Left lung (tissue), 14 donors: ENCODE data around the gene IL5RA. TPM values are rescaled to one million over a fixed set of nuclear protein-coding genes. Genes with fewer than 3 reads are reported as not detected.
A peak's percentile ranks its signal among the peaks of the same experiment; 100 is the strongest.

ENCODE experiments used
- ATAC-seq: fragments of 200-7000 bp; cut with Tn5 transposase; one replicate; pipeline ENCODE4 v1.9.1; 2020; ENCODE audit warnings: moderate library complexity
- DNase-seq, 4 donors: peaks; one replicate each; pipeline ENCODE4 v3.0.0-alpha.2; 2013 to 2020
- H3K27ac ChIP-seq, 2 donors: fragments of 200-600 bp; sonication (generic) in 1 of 2; one replicate each; pipeline versions ENCODE4 v1.5.0 to v1.8.0; 2020 to 2021
- H3K27me3 ChIP-seq, 2 donors: fragments of 200-600 bp; sonication (generic) in 1 of 2; one replicate each; pipeline versions ENCODE4 v1.5.0 to v1.8.0; 2020 to 2021
- H3K36me3 ChIP-seq, 2 donors: fragments of 200-600 bp; sonication (generic) in 1 of 2; one replicate each; pipeline versions ENCODE4 v1.5.0 to v1.8.0; 2020 to 2021
- H3K4me1 ChIP-seq, 2 donors: fragments of 200-600 bp; one replicate each; pipeline ENCODE4 v1.8.0; 2021
- H3K4me3 ChIP-seq, 2 donors: fragments of 200-600 bp; sonication (generic) in 1 of 2; one replicate each; pipeline versions ENCODE4 v1.5.0 to v1.8.0; 2020 to 2021; ENCODE audit warnings: mild to moderate bottlenecking in 1 of 2
- H3K9me3 ChIP-seq, 2 donors: fragments of 200-600 bp; sonication (generic) in 1 of 2; one replicate each; pipeline versions ENCODE4 v1.5.0 to v1.8.0; 2020 to 2021
- CTCF ChIP-seq, 2 donors: fragments of 200-600 bp; sonication (generic) in 1 of 2; IDR thresholded peaks; one replicate each; pipeline versions ENCODE4 v1.5.0 to v1.8.0; 2021; ENCODE audit warnings: antibody characterized with exemption in 2 of 2
- intact Hi-C, 2 donors: fragments of 100-400 bp; cut with DNase I; formaldehyde crosslinking; loops; one replicate each; pipeline versions ENCODE4 v1.11.2 to v1.14.2; 2022
- long read RNA-seq, 12 donors: library from polyadenylated mRNA in 2 of 12; unstranded in 2 of 12; transcript quantifications; one replicate each; pipeline ENCODE4 v2.0.0 and lab custom pipeline, GENCODE V29; 2019 to 2026
- polyA plus RNA-seq, 6 donors: library from polyadenylated mRNA; unstranded; fragments of 120-200 nt; gene quantifications; one replicate each; pipeline ENCODE4 v1.2.1, GENCODE V29; 2013; ENCODE audit not compliant: insufficient read length in 6 of 6
- total RNA-seq, 2 donors: library from RNA; stranded (reverse); fragmentation: NEBNext Ultra II Directional; extraction: Animal tissue kit (Norgen Biotek cat#: 25700); gene quantifications; one replicate each; pipeline ENCODE4 v1.2.1, GENCODE V29; 2021
- donor health status: DM: no; HTN: yes; CAD: no.
- donor health status: DM: no; HTN: no; CAD: no.

The IL5RA gene
- total RNA-seq: 1 to 10 TPM in 1 of 2 donors, under 1 TPM in 1; 0.50 to 2.5 TPM
- polyA plus RNA-seq: 1 to 10 TPM; 1.3 to 5.2 (median 3.3) TPM
- long read RNA-seq, donor 1: 0 reads
- long read RNA-seq, donor 2: 0 reads
- long read RNA-seq, donor 3: 0 reads
- long read RNA-seq, donor 4: 0 reads
- long read RNA-seq, donor 5, partial matches to known transcripts: 9 of 11 reads
- long read RNA-seq, donor 5, other reads (novel, unspliced or antisense): 0 of 11 reads
- long read RNA-seq, donor 6, partial matches to known transcripts: 38 of 46 reads
- long read RNA-seq, donor 6, other reads (novel, unspliced or antisense): 8 of 46 reads
- long read RNA-seq, donor 7, partial matches to known transcripts: 5 of 12 reads
- long read RNA-seq, donor 7, other reads (novel, unspliced or antisense): 7 of 12 reads
- long read RNA-seq, donor 8, partial matches to known transcripts: 11 of 16 reads
- long read RNA-seq, donor 8, other reads (novel, unspliced or antisense): 5 of 16 reads
- long read RNA-seq, donor 9: 0 reads
- long read RNA-seq, donor 10: 0 reads
- long read RNA-seq, donor 11: 0 reads
- long read RNA-seq, donor 12: 0 reads

- Histone ChIP-seq H3K4me1 (no peaks in the 10 kb centered on the region), H3K9me3 (no peaks in the 10 kb centered on the region), H3K27ac (peak within 1 kb of the TSS in 1 of 2 donors; percentile 13), H3K36me3 (no peaks in the 10 kb centered on the region), H3K4me3 (no peak within 1 kb of the TSS), H3K27me3 (no peaks in the 10 kb centered on the region)
- TF ChIP-seq CTCF (IDR thresholded peaks at IDR 0.05): no peak
- DNase-seq (peak in 2 of 4 donors; percentile 46 to 74), ATAC-seq (peak; percentile 67)
- intact Hi-C loops: no loop called here
These were observed at the start of gene IL5RA for GRCh38 chr3:3110299-3110630. TSS of gene IL5RA (minus strand) at chr3:3110374. CDS start at chr3:3104984, 5,390 bp downstream.

GRCh38 chr3:3157484-3157883, 47.3 kb upstream of the IL5RA start:
- no peak overlapping the region for H3K27ac ChIP-seq
- no peaks in the 10 kb centered on the region for H3K27me3 ChIP-seq
- H3K9me3 ChIP-seq: no peaks in the 10 kb centered on the region
- ATAC-seq (no peak), DNase-seq (no peak)
- no peak overlapping the region for H3K4me3 ChIP-seq
- peaks cover 0 to 97% of the 10 kb centered on the region in 2 donors for H3K36me3 ChIP-seq
- intact Hi-C loops: no loop called here
- TF ChIP-seq CTCF (IDR thresholded peaks at IDR 0.05): no peak
- no peaks in the 10 kb centered on the region for H3K4me1 ChIP-seq

GRCh38 chr3:3154879-3155610, 44.9 kb upstream of the IL5RA start:
- no peak for TF ChIP-seq CTCF (IDR thresholded peaks at IDR 0.05)
- Histone ChIP-seq H3K9me3 (no peaks in the 10 kb centered on the region), H3K27me3 (no peaks in the 10 kb centered on the region), H3K4me3 (no peak overlapping the region), H3K27ac (no peak overlapping the region), H3K4me1 (no peaks in the 10 kb centered on the region), H3K36me3 (peaks cover 0 to 98% of the 10 kb centered on the region in 2 donors)
- ATAC-seq (no peak), DNase-seq (no peak)
- intact Hi-C loops: no loop called here

GRCh38 chr3:3151513-3151912, 41.3 kb upstream of the IL5RA start:
- Histone ChIP-seq H3K27ac (no peak overlapping the region), H3K4me1 (no peaks in the 10 kb centered on the region), H3K36me3 (peaks cover 0 to 99% of the 10 kb centered on the region in 2 donors), H3K9me3 (no peaks in the 10 kb centered on the region), H3K4me3 (no peak overlapping the region), H3K27me3 (no peaks in the 10 kb centered on the region)
- TF ChIP-seq CTCF (IDR thresholded peaks at IDR 0.05): no peak
- no peak for DNase-seq
- no peak for ATAC-seq
- intact Hi-C loops: no loop called here

GRCh38 chr3:3149560-3149959, 39.4 kb upstream of the IL5RA start:
- Histone ChIP-seq H3K36me3 (peaks cover 0 to 99% of the 10 kb centered on the region in 2 donors), H3K27me3 (no peaks in the 10 kb centered on the region), H3K9me3 (no peaks in the 10 kb centered on the region), H3K4me1 (no peaks in the 10 kb centered on the region), H3K4me3 (no peak overlapping the region), H3K27ac (peak overlapping the region in 1 of 2 donors; percentile 20)
- ATAC-seq (no peak), DNase-seq (no peak)
- intact Hi-C loops: no loop called here
- no peak for TF ChIP-seq CTCF (IDR thresholded peaks at IDR 0.05)
